ENCODE data around the gene RAB40C. TPM values are rescaled to one million over a fixed set of nuclear protein-coding genes. Genes with fewer than 3 reads are reported as not detected.

Gene RAB40C
- total RNA-seq, 1 experiment from 2014 or later = 22.5 TPM

DNA sequence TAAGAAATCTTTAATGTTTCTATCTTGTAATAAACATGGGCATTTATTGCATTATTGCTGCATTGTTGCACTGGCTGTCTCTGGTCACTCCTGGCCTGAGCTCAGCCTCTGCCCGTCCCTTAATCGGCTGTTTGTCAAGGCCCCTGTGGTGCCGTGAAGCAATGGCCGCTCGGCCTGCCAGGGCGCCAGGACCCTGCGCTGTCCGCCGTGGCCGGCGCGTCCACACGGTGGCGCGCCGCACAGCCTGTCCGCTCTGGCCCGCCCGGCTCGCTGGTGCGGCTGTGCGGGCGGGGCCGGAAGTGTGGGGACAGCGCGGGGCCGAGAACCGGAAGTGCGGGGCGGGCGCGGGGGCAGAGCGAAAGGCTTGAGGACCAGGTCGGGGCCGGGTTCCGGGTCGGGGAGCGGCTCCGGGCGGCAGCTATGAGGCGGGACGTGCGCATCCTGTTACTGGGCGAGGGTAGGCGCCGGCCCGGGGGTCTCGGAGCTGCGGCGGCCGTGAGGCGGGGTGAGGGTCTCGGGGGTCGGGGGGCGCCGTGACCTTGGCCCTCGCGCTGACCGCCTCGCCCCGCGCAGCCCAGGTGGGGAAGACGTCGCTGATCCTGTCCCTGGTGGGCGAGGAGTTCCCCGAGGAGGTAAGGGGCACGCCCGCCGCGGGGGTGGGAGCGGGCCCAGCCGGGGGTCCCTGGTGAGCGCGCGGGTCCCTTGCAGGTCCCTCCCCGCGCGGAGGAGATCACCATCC lies 78.1 kb downstream of the RAB40C start, which contains the start of gene RHOT2 (continued):
- TF ChIP-seq ZNF138 (CRISPR knock-in tag; conservative IDR thresholded peaks at IDR 0.05) (no peak), ZSCAN18 (CRISPR knock-in tag; IDR thresholded peaks at IDR 0.05) (no peak), ZNF423 (CRISPR knock-in tag; IDR thresholded peaks at IDR 0.05) (no peak; the same call in 1 of the 2 replicates), ELF4 (CRISPR knock-in tag; IDR thresholded peaks at IDR 0.05; ENCODE audit: low read depth) (peak; percentile 38; the same call in 1 of the 2 replicates), CBFB (CRISPR knock-in tag; IDR thresholded peaks at IDR 0.05; ENCODE audit: low read depth) (no peak), CREM (CRISPR knock-in tag; IDR thresholded peaks at IDR 0.05) (peak; percentile 89), E2F5 (CRISPR knock-in tag; IDR thresholded peaks at IDR 0.05) (peak; percentile 95), NR3C1 (CRISPR knock-in tag; conservative IDR thresholded peaks at IDR 0.05; ENCODE audit: low read depth) (no peak), ATF1 (CRISPR knock-in tag; IDR thresholded peaks at IDR 0.05) (0 out of 2 replicates have a peak, but pooled peaks have one; percentile 28), HMGA2 (CRISPR knock-in tag; IDR thresholded peaks at IDR 0.05) (no peak), GABPB1 (CRISPR knock-in tag; IDR thresholded peaks at IDR 0.05) (peak; percentile 79), ZNF263 (CRISPR knock-in tag; IDR thresholded peaks at IDR 0.05; ENCODE audit: low read depth) (no peak), JUN (CRISPR knock-in tag; IDR thresholded peaks at IDR 0.05) (0 out of 2 replicates have a peak, but pooled peaks have one; percentile 61), IRF2 (CRISPR knock-in tag; IDR thresholded peaks at IDR 0.05; ENCODE audit: borderline replicate concordance, low read depth) (no peak), MAX (CRISPR knock-in tag; IDR thresholded peaks at IDR 0.05) (peak; percentile 75; the same call in 1 of the 2 replicates), TEAD1 (CRISPR knock-in tag; IDR thresholded peaks at IDR 0.05) (peak; percentile 81; the same call in 1 of the 2 replicates), ZNF396 (CRISPR knock-in tag; IDR thresholded peaks at IDR 0.05; ENCODE audit: borderline replicate concordance) (no peak), GRHL2 (CRISPR knock-in tag; IDR thresholded peaks at IDR 0.05; ENCODE audit: insufficient replicate concordance, severe bottlenecking) (no peak), RORB (CRISPR knock-in tag; IDR thresholded peaks at IDR 0.05) (no peak)
- TF ChIP-seq, protein P1, sequence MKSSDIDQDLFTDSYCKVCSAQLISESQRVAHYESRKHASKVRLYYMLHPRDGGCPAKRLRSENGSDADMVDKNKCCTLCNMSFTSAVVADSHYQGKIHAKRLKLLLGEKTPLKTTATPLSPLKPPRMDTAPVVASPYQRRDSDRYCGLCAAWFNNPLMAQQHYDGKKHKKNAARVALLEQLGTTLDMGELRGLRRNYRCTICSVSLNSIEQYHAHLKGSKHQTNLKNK (CRISPR knock-in tag; IDR thresholded peaks at IDR 0.05) = no peak
- TF ChIP-seq, protein P2, sequence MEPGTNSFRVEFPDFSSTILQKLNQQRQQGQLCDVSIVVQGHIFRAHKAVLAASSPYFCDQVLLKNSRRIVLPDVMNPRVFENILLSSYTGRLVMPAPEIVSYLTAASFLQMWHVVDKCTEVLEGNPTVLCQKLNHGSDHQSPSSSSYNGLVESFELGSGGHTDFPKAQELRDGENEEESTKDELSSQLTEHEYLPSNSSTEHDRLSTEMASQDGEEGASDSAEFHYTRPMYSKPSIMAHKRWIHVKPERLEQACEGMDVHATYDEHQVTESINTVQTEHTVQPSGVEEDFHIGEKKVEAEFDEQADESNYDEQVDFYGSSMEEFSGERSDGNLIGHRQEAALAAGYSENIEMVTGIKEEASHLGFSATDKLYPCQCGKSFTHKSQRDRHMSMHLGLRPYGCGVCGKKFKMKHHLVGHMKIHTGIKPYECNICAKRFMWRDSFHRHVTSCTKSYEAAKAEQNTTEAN (CRISPR knock-in tag; IDR thresholded peaks at IDR 0.05) = no peak
- TF ChIP-seq, protein P3, sequence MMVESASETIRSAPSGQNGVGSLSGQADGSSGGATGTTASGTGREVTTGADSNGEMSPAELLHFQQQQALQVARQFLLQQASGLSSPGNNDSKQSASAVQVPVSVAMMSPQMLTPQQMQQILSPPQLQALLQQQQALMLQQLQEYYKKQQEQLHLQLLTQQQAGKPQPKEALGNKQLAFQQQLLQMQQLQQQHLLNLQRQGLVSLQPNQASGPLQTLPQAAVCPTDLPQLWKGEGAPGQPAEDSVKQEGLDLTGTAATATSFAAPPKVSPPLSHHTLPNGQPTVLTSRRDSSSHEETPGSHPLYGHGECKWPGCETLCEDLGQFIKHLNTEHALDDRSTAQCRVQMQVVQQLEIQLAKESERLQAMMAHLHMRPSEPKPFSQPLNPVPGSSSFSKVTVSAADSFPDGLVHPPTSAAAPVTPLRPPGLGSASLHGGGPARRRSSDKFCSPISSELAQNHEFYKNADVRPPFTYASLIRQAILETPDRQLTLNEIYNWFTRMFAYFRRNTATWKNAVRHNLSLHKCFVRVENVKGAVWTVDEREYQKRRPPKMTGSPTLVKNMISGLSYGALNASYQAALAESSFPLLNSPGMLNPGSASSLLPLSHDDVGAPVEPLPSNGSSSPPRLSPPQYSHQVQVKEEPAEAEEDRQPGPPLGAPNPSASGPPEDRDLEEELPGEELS (CRISPR knock-in tag; IDR thresholded peaks at IDR 0.05) = 0 out of 2 replicates have a peak, but pooled peaks have one; percentile 48

Measured in WTC11 (cell line).